Chondrocyte (in vitro differentiated cells): ENCODE measurements around the gene FGF5. TPM values are rescaled to one million over a fixed set of nuclear protein-coding genes. Genes with fewer than 3 reads are reported as not detected.

ENCODE experiments used
- DNase-seq: peaks from one replicate; pipeline ENCODE4 v3.0.0; 2021; ENCODE audit warnings: mixed read lengths, low spot score
- H3K27ac Mint-ChIP-seq: one replicate; pipeline ENCODE4 v1.8.0; 2021; ENCODE audit warnings: mild to moderate bottlenecking, moderate library complexity, mixed read lengths; ENCODE audit not compliant: unreplicated experiment
- H3K27me3 Mint-ChIP-seq: 2 replicates; pipeline ENCODE4 v1.8.0; 2021; ENCODE audit warnings: low read depth, mixed read lengths
- H3K36me3 Mint-ChIP-seq: 2 replicates; pipeline ENCODE4 v1.8.0; 2021; ENCODE audit warnings: low read depth, mixed read lengths
- H3K4me1 Mint-ChIP-seq: 2 replicates; pipeline ENCODE4 v1.8.0; 2021; ENCODE audit warnings: low read depth, mild to moderate bottlenecking, mixed read lengths
- H3K4me3 Mint-ChIP-seq: one replicate; pipeline ENCODE4 v1.8.0; 2021; ENCODE audit warnings: mild to moderate bottlenecking, moderate library complexity, mixed read lengths; ENCODE audit not compliant: unreplicated experiment
- H3K9me3 Mint-ChIP-seq: 2 replicates; pipeline ENCODE4 v1.8.0; 2021; ENCODE audit warnings: low read depth, mixed read lengths
- total RNA-seq: library from RNA; stranded (reverse); gene quantifications from 3 replicates; pipeline ENCODE4 v1.2.1, GENCODE V29; 2021
- TF ChIP-seq, protein P1 (sequence below): fragments of 200-600 bp; sonication (generic); IDR thresholded peaks from 2 replicates; pipeline ENCODE4 v1.5.0; 2021; ENCODE audit warnings: antibody characterized with exemption, mild to moderate bottlenecking, moderate library complexity

FGF5 gene
- total RNA-seq, 1 donor from 2014 or later = 4.5 TPM

GRCh38 chr4:80253510-80253909, 13.0 kb upstream of the FGF5 start:
- Mint-ChIP-seq H3K27me3 (peaks cover 10% of the 10 kb centered on the region), H3K4me1 (peaks cover 10% of the 10 kb centered on the region), H3K36me3 (no peaks in the 10 kb centered on the region), H3K27ac (no peak overlapping the region), H3K9me3 (no peaks in the 10 kb centered on the region), H3K4me3 (no peak overlapping the region)
- DNase-seq = no peak
- TF ChIP-seq, protein P1, sequence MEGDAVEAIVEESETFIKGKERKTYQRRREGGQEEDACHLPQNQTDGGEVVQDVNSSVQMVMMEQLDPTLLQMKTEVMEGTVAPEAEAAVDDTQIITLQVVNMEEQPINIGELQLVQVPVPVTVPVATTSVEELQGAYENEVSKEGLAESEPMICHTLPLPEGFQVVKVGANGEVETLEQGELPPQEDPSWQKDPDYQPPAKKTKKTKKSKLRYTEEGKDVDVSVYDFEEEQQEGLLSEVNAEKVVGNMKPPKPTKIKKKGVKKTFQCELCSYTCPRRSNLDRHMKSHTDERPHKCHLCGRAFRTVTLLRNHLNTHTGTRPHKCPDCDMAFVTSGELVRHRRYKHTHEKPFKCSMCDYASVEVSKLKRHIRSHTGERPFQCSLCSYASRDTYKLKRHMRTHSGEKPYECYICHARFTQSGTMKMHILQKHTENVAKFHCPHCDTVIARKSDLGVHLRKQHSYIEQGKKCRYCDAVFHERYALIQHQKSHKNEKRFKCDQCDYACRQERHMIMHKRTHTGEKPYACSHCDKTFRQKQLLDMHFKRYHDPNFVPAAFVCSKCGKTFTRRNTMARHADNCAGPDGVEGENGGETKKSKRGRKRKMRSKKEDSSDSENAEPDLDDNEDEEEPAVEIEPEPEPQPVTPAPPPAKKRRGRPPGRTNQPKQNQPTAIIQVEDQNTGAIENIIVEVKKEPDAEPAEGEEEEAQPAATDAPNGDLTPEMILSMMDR = no peak

DNA sequence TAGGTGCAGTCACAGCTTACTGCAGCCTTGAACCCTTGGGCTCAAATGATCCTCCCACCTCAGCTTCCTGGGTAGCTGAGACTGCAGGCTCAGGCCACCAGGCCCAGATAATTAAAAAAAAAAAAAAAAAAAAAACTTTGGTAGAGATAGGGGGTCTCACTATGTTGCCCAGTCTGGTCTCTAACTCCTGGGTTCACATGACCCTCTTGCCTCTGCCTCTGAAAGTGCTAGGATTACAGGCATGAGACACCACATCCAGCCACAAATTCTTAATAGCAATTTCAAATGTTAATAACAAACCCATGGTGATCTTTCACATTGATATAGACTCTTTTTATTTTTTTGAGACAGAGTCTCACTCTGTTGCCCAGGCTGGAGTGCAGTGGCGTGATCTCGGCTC, 12.3 kb upstream of the FGF5 start:
- H3K9me3 Mint-ChIP-seq = no peaks in the 10 kb centered on the region
- no peak overlapping the region for H3K27ac Mint-ChIP-seq
- no peak overlapping the region for H3K4me3 Mint-ChIP-seq
- no peak for DNase-seq
- H3K27me3 Mint-ChIP-seq = peaks cover 13% of the 10 kb centered on the region
- TF ChIP-seq, protein P1 = no peak
- peaks cover 5% of the 10 kb centered on the region for H3K4me1 Mint-ChIP-seq
- H3K36me3 Mint-ChIP-seq = no peaks in the 10 kb centered on the region

DNA sequence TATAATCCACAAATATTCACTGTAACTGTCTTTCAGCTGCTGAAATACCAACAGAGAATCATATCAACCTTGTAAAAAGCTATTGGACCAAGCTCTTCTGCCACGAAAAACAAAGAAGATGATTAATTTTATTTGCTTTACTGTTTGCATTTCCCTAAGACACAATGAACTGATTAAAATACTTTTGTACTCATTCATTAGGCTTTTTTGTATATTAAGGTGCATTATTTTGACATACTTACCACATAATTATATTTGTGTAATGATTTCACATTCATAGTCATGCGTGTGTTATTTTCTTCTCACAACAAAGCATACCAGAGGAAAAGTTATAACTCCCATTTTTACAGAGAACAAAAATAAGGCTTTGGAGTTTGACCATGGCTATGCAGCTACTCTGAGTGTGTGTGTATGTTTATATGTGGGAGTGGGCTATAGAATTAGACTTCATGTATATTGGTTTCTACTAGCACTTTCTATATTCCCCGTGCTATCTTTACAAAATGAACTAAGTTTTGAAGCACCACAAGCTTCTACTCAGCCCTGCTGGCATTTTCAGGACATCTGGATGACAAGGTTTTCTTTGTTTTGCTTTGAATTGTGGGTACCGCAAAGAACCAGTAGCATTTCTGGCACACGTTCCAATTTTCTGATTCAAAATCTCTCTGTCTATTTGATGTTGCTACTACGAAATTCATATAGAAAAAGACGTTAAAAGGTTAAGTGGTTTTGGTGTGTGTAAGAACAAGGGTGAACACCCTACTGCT, 11.0 kb upstream of the FGF5 start:
- no peaks in the 10 kb centered on the region for H3K9me3 Mint-ChIP-seq
- no peak for DNase-seq
- H3K4me1 Mint-ChIP-seq = no peaks in the 10 kb centered on the region
- no peak overlapping the region for H3K27ac Mint-ChIP-seq
- H3K36me3 Mint-ChIP-seq = no peaks in the 10 kb centered on the region
- H3K27me3 Mint-ChIP-seq = peaks cover 16% of the 10 kb centered on the region
- H3K4me3 Mint-ChIP-seq = no peak overlapping the region
- TF ChIP-seq, protein P1 = no peak

GRCh38 chr4:80257851-80258250, 8.6 kb upstream of the FGF5 start:
- H3K27me3 Mint-ChIP-seq = peaks cover 17% of the 10 kb centered on the region
- no peaks in the 10 kb centered on the region for H3K36me3 Mint-ChIP-seq
- TF ChIP-seq, protein P1 = no peak
- no peak overlapping the region for H3K27ac Mint-ChIP-seq
- H3K4me1 Mint-ChIP-seq = no peaks in the 10 kb centered on the region
- H3K4me3 Mint-ChIP-seq = no peak overlapping the region
- DNase-seq = no peak
- no peaks in the 10 kb centered on the region for H3K9me3 Mint-ChIP-seq

GRCh38 chr4:80259012-80259411, 7.5 kb upstream of the FGF5 start:
- H3K4me3 Mint-ChIP-seq = no peak overlapping the region
- TF ChIP-seq, protein P1 = no peak
- no peaks in the 10 kb centered on the region for H3K9me3 Mint-ChIP-seq
- no peaks in the 10 kb centered on the region for H3K36me3 Mint-ChIP-seq
- no peak overlapping the region for H3K27ac Mint-ChIP-seq
- no peak for DNase-seq
- H3K27me3 Mint-ChIP-seq = peaks cover 25% of the 10 kb centered on the region
- H3K4me1 Mint-ChIP-seq = peaks cover 4% of the 10 kb centered on the region
